GM21825 (cell line): Measurements from ENCODE around the gene PPP6R1.

Experiments
- ATAC-seq: cut with Tn5 transposase; IDR thresholded peaks from one replicate; pipeline ENCODE4 v1.9.1; 2021; ENCODE audit warnings: mild to moderate bottlenecking, moderate library complexity; ENCODE audit not compliant: unreplicated experiment

PPP6R1 gene

GRCh38 chr19:55246462-55247451, 12.1 kb downstream of the PPP6R1 start:
- ATAC-seq: no peak

- ATAC-seq: no peak
Measured at GRCh38 chr19:55245236-55245904, 13.4 kb downstream of the PPP6R1 start.

GRCh38 chr19:55244004-55244680, 14.7 kb downstream of the PPP6R1 start:
- ATAC-seq: no peak

GRCh38 chr19:55242517-55242916, 16.3 kb downstream of the PPP6R1 start:
- no peak for ATAC-seq

- no peak for ATAC-seq
Measured at GRCh38 chr19:55241935-55242464, 16.8 kb downstream of the PPP6R1 start.

- ATAC-seq: no peak
Measured at GRCh38 chr19:55241143-55241934, 17.5 kb downstream of the PPP6R1 start.

- no peak for ATAC-seq
Measured at GRCh38 chr19:55240713-55241020, 18.1 kb downstream of the PPP6R1 start.

GRCh38 chr19:55239004-55239403, 19.8 kb downstream of the PPP6R1 start:
- no peak for ATAC-seq

- no peak for ATAC-seq
Measured at GRCh38 chr19:55238030-55238429, 20.8 kb downstream of the PPP6R1 start.

GRCh38 chr19:55232986-55233385, 25.8 kb downstream of the PPP6R1 start:
- ATAC-seq: no peak

GRCh38 chr19:55232286-55232602, 26.6 kb downstream of the PPP6R1 start:
- no peak for ATAC-seq

GRCh38 chr19:55231391-55232285, 27.2 kb downstream of the PPP6R1 start:
- ATAC-seq: no peak

- no peak for ATAC-seq
Measured at GRCh38 chr19:55230780-55231179, 28.0 kb downstream of the PPP6R1 start.

- no peak for ATAC-seq
Measured at GRCh38 chr19:55230329-55230728, 28.5 kb downstream of the PPP6R1 start.

GRCh38 chr19:55229789-55230182, 29.0 kb downstream of the PPP6R1 start:
- ATAC-seq: no peak

GRCh38 chr19:55229145-55229788, 29.6 kb downstream of the PPP6R1 start:
- no peak for ATAC-seq

- ATAC-seq: no peak
Measured at GRCh38 chr19:55228403-55229031, 30.3 kb downstream of the PPP6R1 start, which contains the start of gene TMEM86B. TSS of gene TMEM86B (minus strand) at chr19:55228763. CDS start at chr19:55228741, 22 bp downstream.

GRCh38 chr19:55228015-55228391, 30.8 kb downstream of the PPP6R1 start:
- ATAC-seq: no peak
